ENCODE measurements around the gene RCOR1.

GRCh38 chr14:102772781-102773570 is 180.5 kb downstream of the RCOR1 start:
- TF ChIP-seq CTCF (conservative IDR thresholded peaks at IDR 0.05; ENCODE audit: low read depth, low read length): peak; percentile 28; the same call in 1 of the 2 replicates
- TF ChIP-seq ELK1 (IDR thresholded peaks at IDR 0.05; ENCODE audit: borderline replicate concordance, low read depth, low read length): no peak
